ENCODE measurements around the gene PHC3.

GRCh38 chr3:170207717-170208116, 26.2 kb upstream of the PHC3 start:
- TF ChIP-seq CTCF (IDR thresholded peaks at IDR 0.05) (no peak), POLR2A (IDR thresholded peaks at IDR 0.05) (no peak), POLR2AphosphoS5 (IDR thresholded peaks at IDR 0.05) (no peak)

All from gastroesophageal sphincter (tissue), 3 donors.